Iris pigment epithelial cell (primary cell): ENCODE data around the gene EXPH5.
"Not testable (repeated sequence)": the region's sequence is repeated elsewhere in the genome, so short reads cannot be mapped to it uniquely, and the experiment has no call there.

Source experiments
- DNase-seq: peaks from one replicate; pipeline ENCODE4 v3.0.0-alpha.2; 2011; ENCODE audit warnings: low read depth

The EXPH5 gene

GRCh38 chr11:108606070-108606469, 12.5 kb upstream of the EXPH5 start:
- DNase-seq, result no peak

DNA sequence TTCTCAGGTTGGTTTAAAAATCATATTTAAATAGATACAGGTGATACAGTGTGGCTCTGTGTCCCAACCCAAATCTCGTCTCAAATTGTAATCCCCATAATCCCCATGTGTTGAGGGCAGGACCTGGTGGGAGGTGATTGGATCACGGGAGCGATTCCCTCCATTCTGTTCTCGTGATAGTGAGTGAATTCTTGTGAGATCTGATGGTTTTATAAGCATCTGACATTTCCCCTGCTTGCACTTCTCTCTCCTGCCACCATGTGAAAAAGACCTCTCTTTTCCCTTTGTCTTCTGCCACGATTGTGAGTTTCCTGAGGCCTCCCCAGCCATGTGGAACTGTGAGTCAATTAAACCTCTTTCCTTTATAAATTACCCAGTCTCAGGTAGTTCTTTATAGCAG, 9.2 kb upstream of the EXPH5 start:
- DNase-seq, result not testable (repeated sequence)

DNA sequence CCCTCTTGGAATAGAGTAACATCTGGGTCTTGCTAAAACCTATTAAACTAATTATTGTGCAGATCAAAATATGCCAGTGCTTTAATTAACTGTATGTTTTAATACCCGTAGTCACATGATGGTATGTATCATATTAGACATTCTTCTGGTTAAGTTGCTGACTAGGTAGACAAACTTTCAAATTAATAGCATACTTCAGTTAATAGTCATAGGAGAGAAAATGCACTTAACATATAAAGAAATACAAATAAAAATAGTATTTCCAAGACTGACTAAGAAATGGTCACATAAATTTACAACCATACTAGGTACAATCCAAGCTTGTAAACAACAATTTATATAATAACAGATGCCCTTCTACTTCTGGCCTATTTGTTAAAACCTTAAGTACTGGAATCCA, 7.6 kb upstream of the EXPH5 start:
- peak; percentile 28 for DNase-seq

DNA sequence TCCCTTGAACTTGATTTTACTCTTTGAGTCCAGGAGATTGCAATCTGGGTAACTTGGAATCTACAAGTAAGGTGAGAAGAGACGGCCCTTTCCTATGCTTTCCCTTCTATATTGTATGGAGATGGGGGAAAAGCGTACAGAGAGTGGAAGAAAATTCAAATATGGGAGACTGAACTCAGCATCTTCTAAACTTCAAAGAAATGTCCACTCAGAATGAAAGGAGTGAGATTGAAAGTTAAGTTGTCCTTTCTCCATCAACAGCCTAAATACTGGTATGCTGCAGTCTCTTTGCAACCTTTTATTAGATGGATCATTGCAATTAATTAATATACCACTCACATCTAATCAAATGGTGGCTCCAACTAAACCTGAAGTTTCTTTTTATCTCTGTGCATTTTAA, 6.4 kb upstream of the EXPH5 start:
- DNase-seq, result no peak

DNA sequence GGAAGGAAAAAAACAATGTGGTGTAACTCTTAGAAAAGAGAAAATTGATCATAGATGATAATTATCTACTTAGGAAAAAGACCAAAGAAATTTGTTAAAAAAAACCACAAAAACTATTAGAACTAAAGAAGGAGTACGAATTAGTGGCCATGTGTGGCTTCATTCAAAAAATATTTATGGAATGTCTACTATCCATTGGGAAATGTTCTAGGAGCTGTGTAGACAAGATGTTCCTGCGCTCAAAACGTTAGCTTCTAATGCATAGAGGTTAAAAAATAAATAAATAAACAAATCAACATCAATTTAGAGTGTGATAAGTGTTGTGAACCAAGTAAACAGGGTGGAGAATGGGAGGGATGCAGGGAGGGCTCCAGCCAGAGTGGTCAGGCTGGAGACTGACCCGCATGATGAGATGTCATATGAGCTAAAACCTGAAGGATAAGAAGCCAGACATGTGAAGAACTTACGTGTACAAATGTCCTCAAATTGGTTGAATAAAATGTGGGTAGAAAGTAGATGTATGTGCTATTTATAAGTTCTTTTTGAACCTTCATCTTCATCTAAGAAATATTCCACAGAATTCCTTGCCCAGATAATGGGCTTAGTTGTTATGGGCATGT, 4.3 kb upstream of the EXPH5 start:
- DNase-seq, result no peak

DNA sequence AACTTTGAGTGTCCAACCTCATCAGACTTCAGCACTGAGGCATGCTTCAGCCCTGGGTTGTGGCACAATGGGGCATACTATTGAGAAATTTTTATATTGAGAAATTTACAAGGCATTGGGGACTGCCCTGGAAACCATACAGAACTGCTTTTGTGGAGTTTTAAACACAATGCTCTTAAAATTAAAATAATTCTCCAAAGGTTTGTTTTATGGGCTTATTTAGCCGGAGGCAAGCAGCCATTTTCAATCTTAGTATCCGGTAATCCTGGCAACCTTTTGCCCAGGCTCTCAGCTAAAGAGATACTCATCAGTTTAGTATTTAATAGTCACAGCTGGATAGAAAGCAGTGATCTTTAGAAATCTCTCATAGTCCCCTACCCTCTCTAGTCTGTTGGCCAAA, 3.1 kb upstream of the EXPH5 start:
- DNase-seq, result no peak

- no peak for DNase-seq
Measured at GRCh38 chr11:108593923-108594434, 411 bp upstream of the EXPH5 start.

DNA sequence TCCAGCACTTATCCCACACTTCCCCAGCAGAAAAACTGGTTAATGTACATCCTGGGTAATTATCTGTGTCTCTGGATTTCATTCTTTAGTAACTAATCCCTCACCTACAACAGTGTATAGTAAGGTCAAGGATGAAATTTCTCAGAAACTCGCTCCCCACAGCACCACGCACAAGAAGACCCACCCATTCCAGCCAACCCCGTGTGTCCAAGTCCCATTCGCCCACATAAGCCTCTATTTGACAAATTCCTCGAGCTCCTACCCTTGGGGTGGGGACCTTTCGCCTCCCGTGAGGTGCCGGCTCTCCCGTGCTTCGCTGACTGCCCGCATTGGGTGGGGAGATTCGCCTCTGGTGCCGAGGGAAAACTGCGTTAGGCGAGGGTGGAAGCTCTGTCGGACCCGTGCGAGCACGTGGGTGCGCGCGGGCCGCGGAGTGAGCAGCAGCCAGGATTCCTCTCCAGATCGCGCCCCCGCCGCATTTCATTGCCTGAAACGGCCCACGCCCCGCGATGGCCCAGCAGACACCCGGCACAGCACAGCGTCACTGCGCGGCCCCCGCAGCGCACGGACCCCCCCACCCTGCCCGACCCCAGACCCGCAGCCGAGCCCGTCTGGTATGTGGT, 866 bp downstream of the EXPH5 start:
- DNase-seq, result no peak

GRCh38 chr11:108591893-108592292, 1.7 kb downstream of the EXPH5 start:
- no peak for DNase-seq

GRCh38 chr11:108589136-108589535, 4.4 kb downstream of the EXPH5 start:
- no peak for DNase-seq

GRCh38 chr11:108588287-108588686, 5.3 kb downstream of the EXPH5 start:
- DNase-seq, result no peak

GRCh38 chr11:108587109-108587508, 6.5 kb downstream of the EXPH5 start:
- no peak for DNase-seq

- DNase-seq, result no peak
Measured at GRCh38 chr11:108586600-108586999, 7.0 kb downstream of the EXPH5 start.

DNA sequence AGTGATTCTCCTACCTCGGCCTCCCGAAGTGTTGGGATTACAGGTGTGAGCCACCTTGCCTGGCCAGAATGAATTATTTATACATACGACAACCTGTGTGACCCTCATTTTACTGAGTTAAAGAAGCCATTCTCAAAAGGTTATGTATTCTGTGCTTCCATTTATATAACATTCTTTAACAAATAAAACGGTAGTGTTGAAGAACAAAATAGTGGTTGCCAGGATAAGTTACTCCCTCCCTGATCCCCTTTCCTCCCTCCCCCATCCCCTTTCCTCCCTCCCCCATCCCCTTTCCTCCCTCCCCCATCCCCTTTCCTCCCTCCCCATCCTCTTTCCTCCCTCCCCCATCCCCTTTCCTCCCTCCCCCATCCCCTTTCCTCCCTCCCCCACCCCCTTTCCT, 7.4 kb downstream of the EXPH5 start:
- DNase-seq, result not testable (repeated sequence)

DNA sequence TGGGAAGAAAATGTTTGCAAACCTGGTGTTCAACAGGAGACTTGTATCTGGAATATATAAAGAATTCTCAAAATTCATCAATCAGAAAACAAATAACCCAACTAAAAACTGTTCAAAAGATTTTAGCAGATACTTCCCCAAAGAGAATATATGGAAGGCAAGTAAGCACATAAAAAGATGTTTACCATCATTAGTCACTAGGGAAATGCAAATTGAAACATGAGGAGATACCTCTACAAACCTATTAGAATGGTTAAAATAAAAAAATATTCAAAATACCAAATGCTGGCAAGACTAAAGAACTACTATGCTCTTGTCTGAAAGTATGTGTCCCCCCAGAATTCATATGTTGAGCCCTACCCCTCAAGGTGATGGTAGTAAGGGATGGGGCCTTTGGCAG, 8.6 kb downstream of the EXPH5 start:
- no peak for DNase-seq

DNA sequence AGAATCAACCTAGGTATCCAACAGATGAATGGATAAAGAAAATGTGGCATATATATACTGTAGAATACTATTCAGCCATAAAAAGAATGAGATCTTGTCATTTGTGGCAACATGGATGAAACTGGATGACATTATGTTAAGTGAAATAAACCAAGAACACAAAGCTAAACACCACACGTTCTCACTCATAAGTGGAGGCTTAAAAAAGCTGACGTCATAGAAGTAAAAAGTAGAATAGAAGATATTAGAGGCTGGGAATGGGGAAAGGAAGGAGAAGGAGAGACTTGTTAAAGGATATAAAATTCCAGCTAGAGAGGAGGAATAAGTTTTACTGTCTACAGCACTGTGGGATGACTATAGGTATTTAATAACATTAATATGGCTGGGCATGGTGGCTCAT, 12.9 kb downstream of the EXPH5 start:
- no peak for DNase-seq

- DNase-seq, result no peak
Measured at GRCh38 chr11:108580043-108580442, 13.5 kb downstream of the EXPH5 start.

DNA sequence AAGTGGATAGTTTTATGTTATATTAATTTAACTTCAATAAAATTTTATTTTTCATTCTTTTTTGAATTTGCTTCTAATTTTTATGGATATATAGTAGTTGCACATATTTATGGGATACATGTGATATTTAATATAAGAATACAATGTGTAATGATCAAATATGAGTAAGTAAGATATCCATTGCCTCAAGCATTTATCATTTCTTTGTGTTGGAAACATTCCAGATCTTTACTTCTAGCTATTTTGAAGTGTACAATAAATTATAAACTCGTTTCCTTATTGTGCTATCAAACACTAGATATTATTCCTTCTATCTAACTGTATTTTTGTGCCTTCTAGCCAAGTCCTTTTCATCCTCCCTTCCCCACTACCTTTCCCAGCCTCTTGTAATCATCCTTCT, 17.0 kb downstream of the EXPH5 start:
- no peak for DNase-seq

DNA sequence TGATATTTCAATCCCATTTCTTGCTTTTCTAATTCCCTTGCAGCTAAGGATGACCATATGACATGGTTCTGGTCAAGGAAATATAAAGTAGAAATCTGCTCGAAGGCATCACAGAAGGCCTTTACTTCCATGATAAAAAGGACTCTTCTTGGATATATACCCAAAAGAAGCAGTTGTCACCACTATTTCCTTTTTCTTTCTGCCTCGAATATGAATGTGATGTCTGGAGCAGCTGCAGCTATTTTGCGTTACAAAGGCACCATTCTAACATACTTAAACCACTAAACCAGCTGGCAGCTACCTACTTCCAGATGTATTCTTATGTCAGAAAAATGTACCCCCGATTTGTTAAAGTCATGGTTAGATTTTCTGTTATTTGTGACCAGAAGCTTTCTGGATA, 18.9 kb downstream of the EXPH5 start:
- no peak for DNase-seq

- no peak for DNase-seq
Measured at GRCh38 chr11:108571001-108571400, 22.6 kb downstream of the EXPH5 start.

- DNase-seq, result no peak
Measured at GRCh38 chr11:108569896-108570295, 23.7 kb downstream of the EXPH5 start.

GRCh38 chr11:108568195-108568858, 25.2 kb downstream of the EXPH5 start:
- DNase-seq, result no peak

DNA sequence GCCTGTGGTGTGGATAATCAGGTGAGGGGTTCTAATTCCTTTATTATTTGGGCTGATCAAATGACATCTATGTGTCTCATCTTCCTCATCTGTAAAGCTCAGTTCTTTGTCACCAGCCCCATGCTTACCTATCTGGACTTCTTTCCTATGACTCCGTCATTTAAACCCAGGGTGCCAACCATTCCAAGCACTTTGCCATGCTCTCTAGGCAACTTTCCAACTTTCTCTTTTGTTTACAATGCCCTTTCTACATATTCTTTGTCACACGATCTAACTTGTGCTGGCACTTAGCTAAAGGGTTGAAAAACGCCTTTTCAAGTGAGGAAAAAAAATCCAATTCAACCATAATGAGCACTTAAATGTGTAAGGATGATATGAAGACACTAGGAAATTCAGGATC, 27.9 kb downstream of the EXPH5 start:
- DNase-seq, result no peak
